ENCODE results near the gene OLFM4. TPM values are rescaled to one million over a fixed set of nuclear protein-coding genes. Genes with fewer than 3 reads are reported as not detected.
A peak's percentile ranks its signal among the peaks of the same experiment; 100 is the strongest.
"Not testable (repeated sequence)": the region's sequence is repeated elsewhere in the genome, so short reads cannot be mapped to it uniquely, and the experiment has no call there.

Gene OLFM4
- total RNA-seq, 2 donors from 2014 or later = 55.4 to 172 TPM

- Histone ChIP-seq H3K27ac (no peak overlapping the region), H3K4me1 (replicated peaks) (peaks cover 5% of the 10 kb centered on the region), H3K4me3 (no peak overlapping the region), H3K27me3 (replicated peaks; ENCODE audit: insufficient read depth) (no peaks in the 10 kb centered on the region), H3K9me3 (no peaks in the 10 kb centered on the region), H3K36me3 (no peaks in the 10 kb centered on the region)
- TF ChIP-seq POLR2A (IDR thresholded peaks at IDR 0.05) (no peak), CTCF (IDR thresholded peaks at IDR 0.05) (no peak), POLR2AphosphoS5 (IDR thresholded peaks at IDR 0.05) (no peak)
- no peak for DNase-seq (ENCODE audit: low spot score)
- 67% methylated on average over 12 of the region's 12 CpGs for WGBS
- intact Hi-C loops (cut with DNase I) = no loop called here
Observed at GRCh38 chr13:53005626-53006025, 23.0 kb upstream of the OLFM4 start.

GRCh38 chr13:53007872-53008271, 20.7 kb upstream of the OLFM4 start:
- Histone ChIP-seq H3K9me3 (no peaks in the 10 kb centered on the region), H3K27me3 (replicated peaks; ENCODE audit: insufficient read depth) (no peaks in the 10 kb centered on the region), H3K4me1 (replicated peaks) (no peaks in the 10 kb centered on the region), H3K27ac (no peak overlapping the region), H3K4me3 (no peak overlapping the region), H3K36me3 (no peaks in the 10 kb centered on the region)
- intact Hi-C loops (cut with DNase I) = no loop called here
- no peak for DNase-seq (ENCODE audit: low spot score)
- 33% methylated on average over 3 of the region's 3 CpGs for WGBS
- TF ChIP-seq POLR2AphosphoS5 (IDR thresholded peaks at IDR 0.05) = no peak
- no peak for TF ChIP-seq CTCF (IDR thresholded peaks at IDR 0.05)
- no peak for TF ChIP-seq POLR2A (IDR thresholded peaks at IDR 0.05)

DNA sequence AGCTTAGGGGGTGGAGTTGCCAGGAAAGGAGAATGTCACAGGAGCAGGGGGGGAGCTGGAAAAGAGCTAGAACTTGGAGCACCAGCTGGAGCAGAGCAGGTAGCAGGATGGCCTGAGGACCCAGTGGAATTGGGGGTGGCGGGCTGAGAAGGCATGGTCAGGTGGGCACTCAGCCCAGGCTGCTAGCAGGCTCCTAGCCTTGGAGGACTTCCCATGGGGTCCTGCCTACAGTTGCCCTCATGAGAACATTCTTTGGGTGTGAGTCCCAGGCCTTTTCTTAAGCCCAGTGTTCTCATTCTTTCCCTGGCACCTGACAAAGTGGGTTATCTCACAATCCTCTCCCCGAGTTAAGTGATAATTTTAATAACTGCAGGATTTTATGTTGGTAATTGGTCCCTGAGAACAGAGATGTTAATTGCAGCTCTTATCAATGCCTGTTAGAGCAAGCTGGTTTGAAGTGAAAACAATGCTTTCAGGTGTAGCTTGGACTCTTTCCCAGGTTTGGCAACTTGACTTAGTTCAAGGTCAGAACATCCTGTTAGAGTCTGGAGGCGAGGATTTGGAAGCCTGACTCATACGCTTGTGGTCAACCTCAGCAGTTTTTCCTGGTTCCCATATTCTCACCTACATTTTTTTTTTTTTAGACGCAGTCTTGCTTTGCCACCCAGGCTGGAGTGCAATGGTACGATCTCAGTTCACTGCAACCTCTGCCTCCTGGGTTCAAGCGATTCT, 18.1 kb upstream of the OLFM4 start:
- TF ChIP-seq POLR2AphosphoS5 (IDR thresholded peaks at IDR 0.05) = peak; percentile 62
- no peak for TF ChIP-seq CTCF (IDR thresholded peaks at IDR 0.05)
- no peaks in the 10 kb centered on the region for H3K36me3 ChIP-seq
- no peaks in the 10 kb centered on the region for H3K27me3 ChIP-seq (replicated peaks; ENCODE audit: insufficient read depth)
- peak; percentile 81 for DNase-seq (ENCODE audit: low spot score)
- H3K4me1 ChIP-seq (replicated peaks) = no peaks in the 10 kb centered on the region
- WGBS = 47% methylated on average over 7 of the region's 7 CpGs
- H3K27ac ChIP-seq = peak overlapping the region in 1 of 2 donors; percentile 27
- intact Hi-C loops (cut with DNase I) = no loop called here
- H3K4me3 ChIP-seq = no peak overlapping the region
- H3K9me3 ChIP-seq = no peaks in the 10 kb centered on the region

DNA sequence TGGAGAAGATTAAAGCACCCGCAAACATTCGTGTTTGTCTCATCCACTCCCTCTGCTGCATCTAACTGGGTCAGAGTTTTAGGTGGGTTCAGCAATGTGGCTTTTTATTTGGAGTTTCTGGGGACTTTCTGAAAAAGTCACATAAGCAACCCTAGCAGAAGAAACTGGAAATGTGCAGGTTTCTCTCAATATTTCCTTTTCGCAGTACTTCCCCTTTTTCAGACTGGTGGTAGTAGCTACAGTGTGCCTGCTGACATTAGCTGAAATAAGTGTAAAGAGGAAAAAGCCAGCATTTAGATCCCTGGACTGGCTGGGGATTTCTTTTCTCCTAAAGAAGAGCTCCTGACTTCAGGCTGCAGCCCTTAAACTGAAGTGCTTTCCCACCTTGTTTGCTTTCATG, 15.9 kb upstream of the OLFM4 start:
- intact Hi-C loops (cut with DNase I) = no loop called here
- Histone ChIP-seq H3K36me3 (no peaks in the 10 kb centered on the region), H3K4me1 (replicated peaks) (no peaks in the 10 kb centered on the region), H3K27me3 (replicated peaks; ENCODE audit: insufficient read depth) (no peaks in the 10 kb centered on the region), H3K9me3 (no peaks in the 10 kb centered on the region), H3K27ac (no peak overlapping the region), H3K4me3 (no peak overlapping the region)
- 83% methylated on average over 3 of the region's 3 CpGs for WGBS
- no peak for DNase-seq (ENCODE audit: low spot score)
- no peak for TF ChIP-seq POLR2A (IDR thresholded peaks at IDR 0.05)
- TF ChIP-seq CTCF (IDR thresholded peaks at IDR 0.05) = no peak

- Histone ChIP-seq H3K4me3 (no peak overlapping the region), H3K9me3 (no peaks in the 10 kb centered on the region), H3K4me1 (replicated peaks) (no peaks in the 10 kb centered on the region), H3K27me3 (replicated peaks; ENCODE audit: insufficient read depth) (no peaks in the 10 kb centered on the region), H3K36me3 (no peaks in the 10 kb centered on the region), H3K27ac (no peak overlapping the region)
- 89% methylated on average over 5 of the region's 5 CpGs for WGBS
- no peak for DNase-seq (ENCODE audit: low spot score)
- TF ChIP-seq CTCF (IDR thresholded peaks at IDR 0.05) (no peak), POLR2A (IDR thresholded peaks at IDR 0.05) (no peak), POLR2AphosphoS5 (IDR thresholded peaks at IDR 0.05) (no peak)
- intact Hi-C loops (cut with DNase I) = no loop called here
Observed at GRCh38 chr13:53013113-53013512, 15.5 kb upstream of the OLFM4 start.

DNA sequence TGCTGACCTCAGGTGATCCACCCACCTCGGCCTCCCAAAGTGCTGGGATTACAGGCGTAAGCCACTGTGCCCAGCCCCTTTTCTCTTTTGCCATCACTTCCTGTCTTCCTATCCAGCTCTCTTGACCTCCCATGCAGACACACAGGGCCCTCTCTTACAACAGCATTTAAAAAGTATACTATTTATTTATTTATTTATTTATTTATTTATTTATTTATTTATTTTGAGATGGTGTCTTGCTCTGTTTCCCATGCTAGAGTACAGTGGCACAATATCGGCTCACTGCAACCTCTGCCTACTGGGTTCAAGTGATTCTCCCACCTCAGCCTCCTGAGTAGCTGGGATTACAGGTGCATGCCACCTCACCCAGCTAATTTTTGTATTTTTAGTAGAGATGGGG, 14.6 kb upstream of the OLFM4 start:
- WGBS = 64% methylated on average over 3 of the region's 3 CpGs
- H3K4me3 ChIP-seq; H3K27ac ChIP-seq; H3K4me1 ChIP-seq (replicated peaks); H3K27me3 ChIP-seq (replicated peaks; ENCODE audit: insufficient read depth); H3K9me3 ChIP-seq; DNase-seq (ENCODE audit: low spot score); intact Hi-C loops (cut with DNase I); H3K36me3 ChIP-seq: not testable (repeated sequence)
